DMS53 treated with DMSO at 0.1 percent for 48 hours (cell line): ENCODE data around the gene HOXB6.

Source experiments
- DNase-seq: peaks from one replicate; lab custom pipeline; 2025; ENCODE audit not compliant: unreplicated experiment; lab: John Stamatoyannopoulos, UW

Gene HOXB6

DNA sequence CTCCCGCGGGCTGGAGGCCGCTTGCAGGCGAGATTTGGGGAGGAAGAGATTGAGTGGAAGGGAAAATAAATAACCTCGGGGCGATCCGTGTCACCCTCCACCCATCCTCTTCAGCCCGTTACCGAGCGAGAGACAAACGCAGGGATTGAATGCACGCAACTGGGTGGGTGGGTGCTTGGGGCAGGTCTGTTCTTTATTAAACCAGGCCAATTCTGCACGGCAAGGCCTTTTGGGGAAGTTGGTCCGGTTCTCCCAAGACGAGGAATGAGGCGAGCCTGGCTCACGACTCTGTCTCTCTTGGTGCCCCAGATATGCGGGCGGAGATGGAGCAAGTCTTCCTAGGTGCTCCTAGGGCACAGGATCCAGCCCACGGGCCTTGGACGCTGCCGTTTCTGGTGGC is 6.4 kb upstream of the HOXB6 start:
- no peak for DNase-seq

DNA sequence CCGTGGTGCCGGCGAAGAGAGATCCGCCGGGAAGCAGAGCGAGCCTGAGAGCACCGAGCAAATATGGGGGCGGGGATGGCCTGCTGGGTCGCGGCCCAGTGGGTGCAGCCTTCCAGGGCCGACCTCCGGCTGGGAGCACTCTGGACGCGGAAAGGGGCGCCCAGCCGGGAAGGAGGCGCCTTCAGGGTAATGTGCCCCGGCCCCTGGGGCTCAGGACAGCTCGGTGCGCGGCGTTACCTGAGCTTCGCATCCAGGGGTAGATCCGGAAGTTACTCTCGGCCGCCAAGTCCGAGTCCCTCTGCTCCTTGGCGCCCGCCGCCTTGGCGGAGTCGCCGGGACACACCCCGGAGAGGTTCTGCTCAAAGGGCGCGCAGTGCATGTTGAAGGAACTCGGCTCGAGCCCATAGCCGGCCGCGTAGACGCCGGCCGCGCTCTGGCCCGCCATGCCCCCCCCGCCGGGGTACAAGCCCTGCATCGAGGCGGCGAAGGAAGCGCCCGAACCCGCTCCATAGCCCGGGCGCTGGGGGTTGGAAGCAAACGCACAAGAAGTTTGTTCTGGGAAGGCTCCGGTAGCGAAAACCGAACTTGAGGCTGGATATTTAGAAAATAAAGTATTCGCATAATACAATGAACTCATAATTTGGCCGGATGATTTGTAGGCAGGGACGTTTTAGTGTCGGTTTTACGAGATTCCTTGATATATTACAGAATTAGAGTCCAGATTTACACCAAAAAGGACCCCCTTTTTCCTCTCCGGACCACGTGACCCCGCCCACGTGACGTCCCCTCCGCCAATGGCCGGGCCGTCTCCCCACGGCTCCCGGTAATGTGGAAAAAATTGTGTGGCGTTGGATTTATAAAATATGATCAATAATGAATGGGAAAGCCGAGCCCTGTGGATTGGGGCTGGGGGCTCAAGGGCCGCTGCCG is 5.8 kb upstream of the HOXB6 start, which contains the start of gene HOXB7:
TSS of gene HOXB7 (minus strand) at position 736 of the 930 bp plus-strand sequence. CDS start at position 637, 99 bp downstream.
- DNase-seq = no peak

DNA sequence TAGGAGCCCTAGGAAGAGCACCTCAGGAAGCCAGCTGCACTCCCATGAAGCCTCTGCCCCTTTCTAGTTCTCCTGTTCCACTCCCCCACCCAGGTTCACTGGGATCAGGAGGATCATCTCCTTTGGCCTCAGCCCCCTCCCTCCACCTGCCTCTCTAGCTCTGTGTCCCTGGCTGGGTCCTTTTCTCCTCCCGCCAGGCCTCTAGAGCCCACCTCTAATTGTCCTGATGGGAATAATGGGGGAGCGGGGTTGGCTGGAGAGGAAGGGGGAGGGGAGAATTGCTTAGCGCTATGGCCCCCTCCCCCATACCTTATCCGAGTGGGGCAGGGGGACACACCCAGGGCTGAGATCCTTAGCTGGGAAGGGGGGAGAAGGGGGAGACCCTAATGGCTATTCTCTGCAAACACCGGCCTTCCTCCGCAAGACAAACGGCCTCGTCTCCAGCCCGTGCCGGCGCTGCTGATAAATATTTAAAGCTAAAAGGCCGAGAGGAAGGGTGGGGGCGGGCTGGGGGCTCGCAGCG is 5.0 kb upstream of the HOXB6 start:
- no peak for DNase-seq

DNA sequence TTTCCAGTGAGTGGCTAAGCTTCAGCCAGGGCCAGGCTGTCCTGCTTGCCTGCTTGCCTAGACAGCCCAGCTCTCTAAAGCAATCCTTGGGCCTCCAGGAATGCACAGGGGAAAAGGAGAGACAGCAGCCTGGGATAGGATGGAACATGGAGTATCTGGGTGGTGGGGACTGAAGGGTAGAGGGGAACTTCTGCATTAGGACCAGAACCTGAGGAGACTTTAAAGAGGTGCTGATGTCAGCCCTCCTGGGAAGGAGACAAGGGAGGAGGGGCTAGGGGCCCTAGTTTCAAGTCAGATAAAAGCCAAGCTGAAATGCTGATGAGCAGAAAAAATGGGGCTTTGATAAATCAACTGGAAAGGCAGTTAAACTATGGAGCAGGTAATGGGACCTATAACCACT is 4.2 kb upstream of the HOXB6 start:
- DNase-seq = no peak

DNA sequence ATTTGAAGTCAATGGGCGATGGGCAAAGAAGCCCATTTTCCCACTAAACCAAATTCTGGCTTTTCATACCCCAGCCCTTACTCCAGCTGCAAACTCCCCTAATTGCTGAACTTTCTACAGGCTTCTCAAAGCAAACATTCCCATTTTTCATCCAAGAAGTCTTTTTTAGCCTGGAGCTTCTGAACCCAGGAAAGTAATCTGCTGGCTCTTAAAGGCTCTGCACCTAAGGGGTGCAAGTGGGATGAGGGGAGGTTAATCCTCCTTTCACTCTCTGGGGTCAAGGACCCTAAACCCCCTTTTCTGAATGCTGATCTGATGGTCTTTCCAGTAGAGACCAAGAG is 3.7 kb upstream of the HOXB6 start:
- no peak for DNase-seq

DNA sequence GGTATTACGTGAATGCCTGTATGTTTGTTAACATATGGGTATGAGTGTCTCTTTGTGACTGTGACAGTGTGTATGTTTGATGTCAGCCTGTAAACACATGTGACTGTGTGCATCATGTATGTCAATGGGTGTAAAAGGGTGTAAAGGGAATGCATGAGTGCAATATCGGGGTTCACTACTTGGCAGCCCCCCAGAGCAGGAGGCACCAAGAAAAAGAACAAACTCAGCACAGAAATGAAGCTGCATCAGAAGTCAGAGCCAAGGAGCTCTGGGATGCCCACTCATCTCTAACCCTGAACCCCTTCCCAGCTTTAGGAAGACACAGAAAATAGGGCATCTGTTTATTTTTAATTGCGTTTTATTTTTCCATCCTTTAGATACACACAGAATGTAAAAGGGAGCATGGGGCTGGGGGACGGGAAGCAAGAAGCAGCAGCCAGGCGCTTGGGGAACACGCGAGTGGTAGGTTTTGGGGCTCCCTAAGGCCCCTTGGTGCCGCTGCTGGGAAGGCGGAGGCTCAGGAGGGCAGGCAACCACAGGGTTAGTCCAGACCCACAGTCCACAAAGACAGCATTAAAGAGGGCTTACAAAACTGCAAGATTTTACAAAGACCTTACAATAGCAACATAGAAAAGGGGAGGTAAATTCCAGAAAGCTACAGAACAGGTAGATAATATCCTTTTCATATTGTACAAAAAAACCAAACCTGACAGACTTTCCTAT is 2.3 kb upstream of the HOXB6 start:
- DNase-seq = no peak

DNA sequence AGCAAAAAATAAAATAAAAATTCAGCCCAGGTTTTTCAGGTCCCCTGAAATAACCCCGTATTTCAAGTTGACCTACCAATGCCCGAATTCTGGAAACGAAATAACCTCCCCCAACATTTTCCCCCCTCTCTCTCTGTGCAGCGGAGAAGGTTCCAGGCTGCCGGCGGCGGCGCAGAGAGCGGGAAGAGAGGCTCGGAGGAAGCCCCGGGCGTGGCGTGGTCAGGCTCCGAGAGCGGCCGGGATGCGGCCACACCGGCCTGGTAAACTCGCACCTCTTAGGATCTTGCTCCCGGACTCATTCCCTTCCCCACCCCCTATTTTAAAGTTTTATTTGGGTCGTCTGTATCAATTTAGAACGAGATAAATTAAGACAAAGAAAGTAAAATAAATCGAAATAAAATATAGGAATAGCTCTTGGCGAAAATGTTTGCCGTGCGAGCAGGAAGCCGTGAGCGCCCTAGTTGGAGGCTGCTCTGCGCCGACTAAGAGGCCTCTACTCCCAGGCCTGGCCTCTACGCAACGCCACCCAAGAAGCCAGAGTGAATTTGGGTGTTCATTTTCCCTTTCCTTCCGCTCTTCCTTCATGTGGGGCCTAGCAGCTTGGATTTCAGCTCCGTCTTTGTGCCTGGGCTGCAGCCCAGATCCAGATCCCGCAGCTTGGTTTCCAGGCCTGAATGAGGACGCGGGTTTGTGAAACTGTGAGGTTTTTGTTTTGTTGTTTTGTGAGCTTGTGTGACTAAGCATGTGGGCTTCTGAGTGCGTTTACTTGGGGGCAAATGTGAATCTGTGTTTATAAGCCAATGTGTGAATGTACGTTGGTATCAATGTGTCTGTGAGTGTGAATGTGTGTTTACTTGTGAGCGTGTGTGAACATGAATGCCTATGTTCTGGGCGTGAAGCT is 1.5 kb upstream of the HOXB6 start:
- no peak for DNase-seq

DNA sequence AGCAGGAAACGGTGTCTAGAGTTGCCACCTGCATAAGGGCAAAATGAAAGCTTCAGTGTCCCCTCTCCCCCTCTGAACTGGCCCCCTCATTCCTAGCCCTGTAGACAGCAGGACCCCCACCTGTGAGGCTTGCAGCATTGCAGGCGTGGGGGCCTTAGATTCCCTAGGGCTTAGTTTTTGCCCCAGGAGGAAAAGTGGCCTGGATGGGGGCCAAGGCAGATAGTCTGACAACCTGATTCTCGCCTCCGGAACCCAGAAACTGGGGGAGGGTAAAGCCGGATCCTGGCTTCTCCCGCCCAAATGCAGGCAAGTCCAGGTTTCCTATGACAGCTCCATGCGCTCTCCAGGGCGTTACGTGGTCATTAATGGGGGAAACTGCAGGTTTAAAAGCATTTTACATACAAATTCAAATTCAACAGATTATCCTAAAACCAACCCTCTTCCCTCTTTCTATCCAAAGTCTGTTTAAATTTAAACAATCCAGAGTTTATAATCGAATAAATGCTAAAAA is 678 bp upstream of the HOXB6 start:
- no peak for DNase-seq

DNA sequence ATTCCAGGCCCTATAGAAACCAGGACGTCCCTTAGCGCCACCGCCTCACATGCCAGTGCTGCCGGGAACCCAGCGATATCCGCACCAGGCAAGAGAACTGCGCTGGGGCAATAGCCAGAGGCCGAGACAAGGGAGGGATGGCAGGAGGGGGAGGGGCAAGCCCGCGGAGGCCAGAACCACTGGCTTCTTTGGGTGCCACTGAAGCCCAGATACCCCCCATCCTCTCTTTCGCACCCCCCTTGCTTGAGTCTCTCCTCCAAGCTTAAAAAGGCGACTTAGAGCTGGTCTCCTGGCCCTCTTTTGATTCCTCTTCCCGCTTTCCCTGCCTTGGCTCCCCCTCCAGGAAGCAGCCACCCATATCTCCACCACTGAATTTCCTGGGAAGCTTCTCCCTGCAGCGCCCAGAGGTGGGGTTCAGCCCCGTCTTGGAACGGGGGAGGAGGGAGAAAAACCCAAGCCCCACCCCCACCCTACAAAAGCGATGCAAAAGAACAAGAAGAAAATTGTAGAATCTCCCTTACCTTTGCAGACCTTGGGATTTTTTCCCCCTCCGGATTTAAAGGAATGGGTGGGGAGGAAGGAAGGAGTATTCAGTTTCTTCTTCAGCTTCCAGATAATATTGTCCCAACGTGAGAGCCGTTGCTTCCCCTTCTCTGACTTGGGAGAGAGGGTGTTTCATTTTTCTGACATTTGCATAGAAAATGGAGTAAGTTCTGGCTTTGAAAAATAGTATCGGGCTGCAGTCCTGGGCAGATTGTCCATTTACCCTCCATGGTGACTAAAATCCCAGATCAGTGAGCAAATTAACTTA is 622 bp downstream of the HOXB6 start:
- DNase-seq = no peak

DNA sequence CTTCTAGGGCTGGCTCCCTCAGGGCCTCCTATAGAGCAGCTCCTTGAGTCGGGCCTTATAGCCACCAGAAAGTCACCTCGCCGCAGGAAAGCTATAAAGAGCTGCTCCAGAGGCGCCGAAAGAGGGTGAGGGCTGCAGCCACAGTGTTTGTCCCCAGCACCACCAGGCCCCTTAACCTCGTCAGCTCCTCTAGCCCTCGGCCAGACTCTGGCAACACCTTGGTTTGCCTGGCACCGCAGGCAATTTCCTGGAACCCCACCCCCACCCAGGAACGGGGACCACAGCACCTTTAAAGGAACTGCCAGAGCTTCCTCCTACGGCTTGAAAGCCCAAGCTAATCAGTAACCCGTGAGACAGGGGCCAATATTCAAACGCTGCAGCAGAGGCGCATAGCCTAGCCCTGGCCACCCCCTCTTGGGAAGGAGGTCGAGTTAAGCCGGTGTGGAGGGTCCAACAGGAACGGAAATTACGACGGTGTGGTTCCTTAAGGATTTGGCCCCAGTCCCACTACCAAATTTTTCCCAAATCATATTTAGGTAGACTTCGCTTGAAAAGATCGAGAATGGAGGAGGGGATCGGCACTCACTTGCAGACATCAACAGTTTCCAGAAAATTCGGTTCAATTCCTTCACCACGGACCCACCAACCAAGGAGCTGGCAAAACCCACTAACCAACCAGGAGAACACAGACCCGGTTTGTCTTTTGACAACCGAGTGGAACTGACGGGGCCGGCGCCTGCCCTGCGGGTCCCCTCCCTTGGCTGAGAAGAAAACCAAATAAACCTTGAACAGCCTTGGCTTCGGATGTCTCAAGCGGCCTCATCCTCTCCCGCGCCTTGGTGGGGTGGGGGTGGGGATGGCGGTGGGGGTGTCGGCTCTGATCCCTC is 3.0 kb downstream of the HOXB6 start:
- no peak for DNase-seq

DNA sequence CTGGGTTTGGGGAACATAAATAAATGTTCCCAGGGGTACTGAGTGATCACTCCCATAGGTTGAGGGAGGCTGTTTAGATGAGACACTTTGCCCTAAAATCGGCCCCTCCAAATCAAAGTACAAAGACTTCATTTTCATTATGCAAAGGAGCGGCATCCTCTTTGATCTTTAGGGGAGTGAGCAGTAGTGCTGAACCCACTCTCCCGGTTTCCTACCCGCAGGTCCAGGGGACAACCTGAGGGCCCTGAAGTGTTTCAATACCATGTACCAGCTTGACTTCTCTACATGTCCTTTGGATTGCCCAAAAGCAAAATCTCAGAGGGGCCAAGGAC is 3.6 kb downstream of the HOXB6 start:
- no peak for DNase-seq

DNA sequence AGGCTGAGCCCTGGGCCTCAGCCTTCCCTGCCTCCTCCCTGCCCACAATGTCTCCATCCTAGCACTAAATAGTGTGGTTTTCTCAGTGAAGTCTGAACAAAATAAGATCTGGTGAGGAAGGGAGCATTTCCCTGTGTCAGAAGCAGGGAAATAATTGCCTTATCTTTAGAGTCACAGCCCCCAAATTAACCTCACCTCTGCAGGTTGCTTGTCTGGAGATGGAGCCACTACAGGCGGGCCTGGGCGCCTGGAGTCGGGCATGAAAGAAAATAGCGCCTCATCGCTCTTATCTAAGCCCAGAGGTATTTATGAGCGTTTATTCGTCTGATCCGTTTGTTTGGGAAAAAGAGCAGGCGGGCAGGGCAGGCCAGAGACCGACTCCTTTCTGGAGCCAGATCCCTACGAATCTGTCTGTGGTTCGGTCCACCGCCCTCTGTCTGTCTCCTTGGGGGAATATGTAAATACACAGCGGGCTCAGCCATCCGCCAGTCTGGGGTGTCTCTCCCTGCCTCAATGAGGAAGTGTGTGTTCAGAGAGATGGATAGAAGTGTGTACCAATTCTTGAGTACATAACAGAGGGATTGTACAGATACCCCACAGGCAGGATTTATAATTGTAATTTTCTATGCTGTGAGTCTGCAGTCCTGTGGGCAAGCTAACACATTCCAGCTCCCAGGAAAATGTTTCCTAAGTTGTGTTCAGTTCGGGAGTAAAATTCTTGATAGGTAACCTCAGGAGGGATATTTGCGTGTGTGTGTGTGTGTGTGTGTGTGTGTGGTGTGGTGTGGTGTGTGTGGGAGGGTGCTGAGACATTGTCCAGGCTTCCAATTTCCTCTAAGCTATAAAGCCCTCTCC is 4.3 kb downstream of the HOXB6 start:
- DNase-seq = no peak

DNA sequence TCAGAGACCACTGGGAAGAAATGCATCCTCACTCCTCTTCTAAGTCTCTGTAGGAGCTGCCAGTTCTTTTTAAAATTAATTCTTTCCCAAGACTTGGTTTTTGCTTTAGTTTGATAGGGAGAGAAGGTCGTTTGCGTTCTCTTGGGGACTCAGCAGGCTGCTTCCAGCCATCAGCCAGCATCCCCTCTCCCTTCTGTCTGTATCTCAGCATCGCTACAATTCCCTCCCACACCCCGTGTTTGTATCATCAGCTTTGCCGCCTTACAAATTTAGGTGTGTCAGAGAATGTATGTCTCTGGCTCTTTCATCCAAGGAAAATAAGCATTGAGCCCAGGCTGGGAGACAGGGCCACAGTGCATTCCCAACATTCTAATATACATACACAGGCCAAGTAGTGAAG is 5.4 kb downstream of the HOXB6 start:
- DNase-seq = no peak

DNA sequence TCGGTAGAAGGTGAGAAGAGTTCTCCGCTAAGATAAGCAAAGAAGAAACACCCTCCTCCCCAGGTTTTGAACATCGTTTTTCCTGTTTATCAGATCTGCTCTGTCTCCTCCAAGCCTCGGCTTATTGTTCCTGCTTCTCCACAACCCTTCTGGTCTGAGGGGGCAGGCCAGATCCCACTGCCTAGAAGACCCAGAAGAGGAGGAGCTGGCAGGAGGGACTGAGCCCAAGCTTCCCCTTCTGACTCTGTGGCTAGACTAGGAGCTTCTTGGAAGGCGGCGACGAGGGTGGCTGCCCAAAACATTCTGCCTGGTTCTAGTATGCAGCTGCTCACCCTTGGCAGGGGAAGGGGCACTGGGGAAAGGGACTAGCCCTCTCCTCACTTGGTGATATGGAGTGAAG is 6.0 kb downstream of the HOXB6 start:
- DNase-seq = no peak

DNA sequence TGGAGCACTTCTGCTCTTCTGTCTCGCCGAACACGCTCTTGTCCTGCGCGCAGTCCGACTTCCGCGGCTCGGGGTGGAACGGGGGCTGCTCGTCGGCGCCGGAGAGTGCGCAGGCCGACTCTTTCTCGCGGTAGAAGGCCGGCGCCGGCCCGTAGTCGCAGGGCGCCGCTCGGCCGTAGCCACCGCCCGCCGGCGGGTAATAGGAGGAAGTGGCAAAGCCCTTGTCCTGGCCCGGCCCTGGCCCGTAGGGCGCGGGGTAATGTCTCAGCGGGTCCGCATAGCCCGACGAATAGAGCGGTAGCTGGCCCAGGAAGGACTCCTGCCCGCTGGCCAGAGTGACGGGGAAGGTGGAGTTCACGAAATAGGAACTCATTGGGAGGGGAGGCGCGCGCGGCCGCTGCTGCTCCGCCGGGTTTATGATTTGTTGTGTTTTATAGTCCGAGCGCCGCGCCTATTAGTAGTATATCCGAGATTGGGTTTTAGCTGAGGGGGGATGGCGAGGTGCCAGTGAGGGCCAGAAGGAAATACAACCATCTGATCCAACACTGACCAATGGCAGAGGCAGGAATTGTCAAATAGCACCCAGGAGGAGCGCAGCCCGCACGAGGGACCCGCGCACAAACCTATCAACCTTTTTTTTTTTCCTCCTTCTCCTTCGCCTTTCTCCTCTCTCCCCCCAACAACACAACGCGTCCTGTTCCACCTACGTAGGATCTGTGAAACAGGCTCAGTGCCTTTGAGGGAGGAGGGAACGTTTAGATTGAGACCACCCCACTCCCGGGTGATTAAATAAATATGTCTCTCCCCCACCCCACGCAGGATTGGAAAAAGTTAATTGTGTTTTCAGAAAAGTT is 6.8 kb downstream of the HOXB6 start:
- no peak for DNase-seq

DNA sequence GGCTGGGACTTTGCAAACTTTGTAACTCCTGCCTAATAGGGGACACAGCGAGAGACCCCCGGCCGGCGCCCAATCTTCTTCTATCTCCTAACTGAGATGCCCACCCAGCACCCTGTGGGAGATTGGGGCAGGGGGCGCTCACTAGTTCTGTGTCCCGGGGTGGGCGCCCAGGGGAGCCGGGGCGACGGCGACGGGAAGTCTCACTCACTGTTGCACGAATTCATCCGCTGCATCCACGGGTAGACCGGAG is 7.3 kb downstream of the HOXB6 start:
- no peak for DNase-seq

DNA sequence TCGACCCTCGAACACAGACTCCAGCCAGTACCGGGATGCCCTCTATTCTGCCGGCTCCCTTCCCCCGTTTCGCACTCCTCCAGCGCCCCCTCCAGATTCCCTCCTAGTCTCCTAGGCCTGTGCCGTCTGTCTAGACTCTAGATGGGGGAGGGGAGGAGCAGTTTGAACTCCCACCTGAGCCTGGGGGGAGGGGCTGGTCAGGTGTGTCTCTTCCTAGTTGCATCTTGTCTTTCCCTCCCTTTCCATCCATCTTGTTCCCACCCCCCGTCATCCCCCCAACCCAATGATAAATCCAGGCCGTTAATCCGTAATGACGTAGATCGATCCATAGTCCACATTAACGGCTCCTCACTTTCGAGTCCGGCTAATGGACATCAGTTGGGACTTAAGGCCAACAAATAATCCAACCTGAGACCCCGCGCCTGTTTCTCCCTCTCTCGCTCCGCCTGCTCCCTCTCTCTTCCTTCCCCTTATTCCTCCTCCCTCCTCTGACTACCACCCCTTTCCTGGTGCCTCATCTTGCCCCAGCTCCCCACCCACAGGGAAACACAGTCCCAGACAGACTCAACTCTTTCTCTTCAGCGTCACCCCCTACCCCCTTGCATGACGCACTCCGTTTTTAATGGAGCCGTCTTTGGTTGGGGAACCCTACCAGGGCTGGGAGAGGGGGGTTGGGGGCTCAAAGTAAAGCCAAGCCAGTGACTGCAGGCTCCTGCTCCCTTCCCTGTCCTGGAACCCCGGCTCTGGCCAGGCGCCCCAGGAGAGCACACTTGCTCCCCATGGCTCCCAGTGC is 7.9 kb downstream of the HOXB6 start:
- DNase-seq = no peak
